IMR-90 (cell line): ENCODE results near the gene KRT33A. TPM values are rescaled to one million over a fixed set of nuclear protein-coding genes. Genes with fewer than 3 reads are reported as not detected.

Source experiments
- ATAC-seq: fragments of 200-7000 bp; cut with Tn5 transposase; 2 replicates; pipeline ENCODE4 v1.9.1; 2020; ENCODE audit warnings: low read depth, mild to moderate bottlenecking, moderate library complexity
- BruUV-seq: library from RNA; stranded (reverse); fragments of 400-500 nt; replicated peaks from 2 replicates; lab custom pipeline; 2021; lab: Mats Ljungman, UMichigan
- CTCF ChIA-PET: fragments of 300-600 bp; formaldehyde crosslinking; extraction: SDS; loops from one replicate; lab custom pipeline; 2021; ENCODE audit warnings: antibody characterized with exemption; lab: Yijun Ruan, JAX
- POLR2A ChIA-PET: fragments of 300-600 bp; sonication (Branson Sonifier 250); formaldehyde crosslinking; loops from one replicate; lab custom pipeline; 2022; ENCODE audit warnings: antibody characterized with exemption; ENCODE audit not compliant: unreplicated experiment; lab: Charles Lee
- DNase-seq: peaks from one replicate; pipeline ENCODE4 v3.0.0; 2013
- H2AFZ ChIP-seq: replicated peaks from 2 replicates; pipeline ENCODE3; 2013; ENCODE audit warnings: low read length, mild to moderate bottlenecking; ENCODE audit not compliant: poor library complexity
- H2AK5ac ChIP-seq: 2 replicates; pipeline ENCODE4 v1.6.1; 2013; ENCODE audit warnings: low read depth, low read length, inconsistent platforms
- H2AK9ac ChIP-seq: replicated peaks from 2 replicates; pipeline ENCODE3; 2013; ENCODE audit warnings: mild to moderate bottlenecking, low read depth, low read length, moderate library complexity; ENCODE audit not compliant: poor library complexity
- H2BK120ac ChIP-seq: 2 replicates; pipeline ENCODE4 v1.6.1; 2013; ENCODE audit warnings: low read depth, low read length, inconsistent platforms
- H2BK15ac ChIP-seq: 3 replicates; pipeline ENCODE4 v1.6.1; 2013; ENCODE audit warnings: low read depth, low read length, inconsistent platforms
- H2BK20ac ChIP-seq: 2 replicates; pipeline ENCODE4 v1.6.1; 2013; ENCODE audit warnings: low read depth, mild to moderate bottlenecking, inconsistent platforms, low read length, moderate library complexity
- H2BK5ac ChIP-seq: 2 replicates; pipeline ENCODE4 v1.6.1; 2013; ENCODE audit warnings: mild to moderate bottlenecking, low read depth, low read length, inconsistent platforms; ENCODE audit not compliant: poor library complexity, severe bottlenecking
- H3K14ac ChIP-seq: replicated peaks from 2 replicates; pipeline ENCODE4 v1.6.1; 2013; ENCODE audit warnings: low read depth, low read length, inconsistent platforms
- H3K18ac ChIP-seq: 2 replicates; pipeline ENCODE4 v1.6.1; 2013; ENCODE audit warnings: low read depth, low read length, control low read depth
- H3K23ac ChIP-seq: 2 replicates; pipeline ENCODE4 v1.6.1; 2013; ENCODE audit warnings: low read depth, low read length, inconsistent platforms
- H3K27ac ChIP-seq: 2 replicates; pipeline ENCODE4 v1.5.1; 2013; ENCODE audit warnings: mild to moderate bottlenecking, control low read depth, low read length; ENCODE audit not compliant: insufficient read depth
- H3K27me3 ChIP-seq: 2 replicates; pipeline ENCODE4 v1.6.1; 2013; ENCODE audit warnings: low read length; ENCODE audit not compliant: control insufficient read depth, insufficient read depth
- H3K36me3 ChIP-seq: 2 replicates; pipeline ENCODE4 v1.6.1; 2013; ENCODE audit warnings: low read length, mixed read lengths; ENCODE audit not compliant: control insufficient read depth, insufficient read depth
- H3K4ac ChIP-seq: 2 replicates; pipeline ENCODE4 v1.6.1; 2013; ENCODE audit warnings: low read depth, low read length, inconsistent platforms
- H3K4me1 ChIP-seq: 2 replicates; pipeline ENCODE4 v1.6.1; 2013; ENCODE audit warnings: low read length, mixed read lengths; ENCODE audit not compliant: control insufficient read depth, insufficient read depth
- H3K4me2 ChIP-seq: 2 replicates; pipeline ENCODE4 v1.6.1; 2013; ENCODE audit warnings: low read depth, mild to moderate bottlenecking, control low read depth, low read length, moderate library complexity
- H3K4me3 ChIP-seq: 2 replicates; pipeline ENCODE4 v1.5.1; 2013; ENCODE audit warnings: low read depth, mild to moderate bottlenecking, control low read depth, low read length, moderate library complexity; ENCODE audit not compliant: insufficient read depth
- H3K56ac ChIP-seq: 2 replicates; pipeline ENCODE4 v1.6.1; 2013; ENCODE audit warnings: low read length, inconsistent platforms; ENCODE audit not compliant: insufficient read depth; ENCODE audit errors: extremely low read depth
- H3K79me1 ChIP-seq, 2 experiments: 2 replicates each; pipeline ENCODE4 v1.6.1; 2013; ENCODE audit warnings: low read length in 2 of 2, inconsistent platforms in 1 of 2, low read depth in 1 of 2
- H3K9ac ChIP-seq: 2 replicates; pipeline ENCODE4 v1.6.1; 2013; ENCODE audit warnings: low read depth, low read length, control low read depth
- H3K9me1 ChIP-seq: 2 replicates; pipeline ENCODE4 v1.6.1; 2013; ENCODE audit warnings: low read length, inconsistent platforms; ENCODE audit not compliant: insufficient read depth
- H3K9me3 ChIP-seq: 2 replicates; pipeline ENCODE4 v1.6.1; 2013; ENCODE audit warnings: low read length; ENCODE audit not compliant: control insufficient read depth, insufficient read depth
- H4K20me1 ChIP-seq: 2 replicates; pipeline ENCODE4 v1.6.1; 2013; ENCODE audit warnings: low read length, inconsistent platforms; ENCODE audit not compliant: insufficient read depth
- H4K5ac ChIP-seq: 2 replicates; pipeline ENCODE4 v1.6.1; 2013; ENCODE audit warnings: mild to moderate bottlenecking, low read depth, low read length, control low read depth
- H4K8ac ChIP-seq, 2 experiments: 2 replicates each; pipeline ENCODE4 v1.6.1; 2013; ENCODE audit warnings: low read depth in 2 of 2, low read length in 2 of 2, control low read depth in 1 of 2, inconsistent platforms in 1 of 2
- H4K91ac ChIP-seq: 2 replicates; pipeline ENCODE4 v1.6.1; 2013; ENCODE audit warnings: low read depth, low read length, inconsistent platforms; ENCODE audit not compliant: insufficient read depth
- RFX5 ChIP-seq: IDR thresholded peaks from 2 replicates; pipeline ENCODE4 v1.8.0; 2012; ENCODE audit warnings: low read depth, mild to moderate bottlenecking, low read length, moderate library complexity
- WGBS, 2 experiments: methylation state at CpG; one replicate each; pipeline versions ENCODE4 v1.1.5 to v1.1.7; 2013; ENCODE audit warnings: missing lambda C conversion rate in 2 of 2; ENCODE audit not compliant: insufficient read length in 1 of 2; ENCODE audit errors: extremely low coverage in 2 of 2; 5-methylcytosine and 5-hydroxymethylcytosine counted together
- dilution Hi-C: fragments of 300-500 bp; cut with HindIII; formaldehyde crosslinking; loops from one replicate; pipeline ENCODE4 v1.14.3; 2018; ENCODE audit warnings: low sequenced_read_pairs; ENCODE audit not compliant: unreplicated experiment
- in situ Hi-C: fragments of 300-500 bp; cut with MboI; formaldehyde crosslinking; loops from 3 replicates; pipeline ENCODE4 v1.14.3; 2019; ENCODE audit warnings: low sequenced_read_pairs, inconsistent platforms, mixed read lengths
- intact Hi-C: fragments of 100-400 bp; cut with micrococcal nuclease; formaldehyde crosslinking; loops from 2 replicates; pipeline ENCODE4 v1.10.0; 2022
- polyA plus RNA-seq, 3 experiments: library from polyadenylated mRNA; depleted of rRNA; stranded (reverse); fragments of >200 nt; gene quantifications; 2 replicates each; pipeline ENCODE4 v1.2.3, GENCODE V29; 2012; ENCODE audit warnings: low replicate concordance in 1 of 3
- total RNA-seq: library from RNA; depleted of rRNA; stranded (reverse); fragments of >200 nt; gene quantifications from 2 replicates; pipeline ENCODE4 v1.2.3, GENCODE V29; 2012
- TF ChIP-seq, protein P1 (sequence below): fragments of 150-350 bp; IDR thresholded peaks from 2 replicates; pipeline ENCODE4 v1.6.1; 2016; ENCODE audit warnings: low read depth, mild to moderate bottlenecking, low read length, moderate library complexity, borderline replicate concordance

The KRT33A gene
- total and polyA plus RNA-seq, 2 of the 4 experiments (the other 2 are of a cell fraction), result not detected

DNA sequence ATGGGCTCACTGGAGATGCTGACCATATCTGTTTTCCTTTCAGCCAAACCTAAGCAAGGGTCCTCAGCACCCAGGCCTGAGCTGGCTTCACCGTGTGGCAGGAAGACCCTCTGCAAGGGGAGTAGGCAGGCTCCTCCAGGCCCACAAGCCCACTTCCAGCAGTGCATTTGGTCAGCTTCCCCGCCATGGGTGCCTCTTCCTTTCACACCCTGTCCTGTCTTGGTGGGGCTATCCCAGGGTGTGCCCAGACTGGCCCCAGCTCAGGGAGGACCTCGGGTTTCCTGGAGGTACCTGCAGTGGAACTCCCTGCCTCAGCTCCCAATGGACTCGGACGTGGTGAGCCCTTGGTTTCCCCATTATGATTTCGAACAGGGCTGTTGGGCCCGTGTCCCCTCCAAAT is 22.4 kb downstream of the KRT33A start:
- no peak overlapping the region for H3K27ac ChIP-seq
- no peak overlapping the region for H3K14ac ChIP-seq
- H2BK5ac ChIP-seq, result no peak overlapping the region
- no peaks in the 10 kb centered on the region for H3K9me3 ChIP-seq
- 93% methylated on average over 3 of the region's 7 CpGs; no CpG with 5 or more reads in 1 of the 2 experiments for WGBS, 2 experiments
- no peak overlapping the region for H3K4me2 ChIP-seq
- peak overlapping the region; percentile 11 for H2BK20ac ChIP-seq
- H3K4ac ChIP-seq, result peak overlapping the region; percentile 52
- intact Hi-C loops (loop anchor here (2.0 kb wide), 2 partner anchors 169 to 221 kb away; no protein-coding TSS in a partner anchor), dilution Hi-C loops (no loop called here), in situ Hi-C loops (no loop called here)
- H3K9me1 ChIP-seq, result peaks cover 3% of the 10 kb centered on the region; the same call in 1 of the 2 replicates
- no peak overlapping the region; the same call in 1 of the 2 replicates for H4K5ac ChIP-seq
- H4K91ac ChIP-seq, result peak overlapping the region; percentile 63
- DNase-seq (no peak), ATAC-seq (no peak)
- TF ChIP-seq RFX5, result no peak
- TF ChIP-seq, protein P1, sequence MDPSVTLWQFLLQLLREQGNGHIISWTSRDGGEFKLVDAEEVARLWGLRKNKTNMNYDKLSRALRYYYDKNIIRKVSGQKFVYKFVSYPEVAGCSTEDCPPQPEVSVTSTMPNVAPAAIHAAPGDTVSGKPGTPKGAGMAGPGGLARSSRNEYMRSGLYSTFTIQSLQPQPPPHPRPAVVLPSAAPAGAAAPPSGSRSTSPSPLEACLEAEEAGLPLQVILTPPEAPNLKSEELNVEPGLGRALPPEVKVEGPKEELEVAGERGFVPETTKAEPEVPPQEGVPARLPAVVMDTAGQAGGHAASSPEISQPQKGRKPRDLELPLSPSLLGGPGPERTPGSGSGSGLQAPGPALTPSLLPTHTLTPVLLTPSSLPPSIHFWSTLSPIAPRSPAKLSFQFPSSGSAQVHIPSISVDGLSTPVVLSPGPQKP, result no peak
- H2BK15ac ChIP-seq, result 0 out of 3 replicates have a peak overlapping the region, but pooled peaks have one; percentile 35
- no peaks in the 10 kb centered on the region for H3K79me1 ChIP-seq
- H3K4me1 ChIP-seq, result no peaks in the 10 kb centered on the region
- no TSS peak for BruUV-seq
- peak overlapping the region; percentile 88 for H2BK120ac ChIP-seq
- H4K20me1 ChIP-seq, result no peaks in the 10 kb centered on the region
- peak overlapping the region; percentile 84 for H2AK5ac ChIP-seq
- H3K27me3 ChIP-seq, result no peaks in the 10 kb centered on the region
- no peak overlapping the region for H3K9ac ChIP-seq
- no peak overlapping the region for H3K18ac ChIP-seq
- H3K4me3 ChIP-seq, result no peak overlapping the region
- peak overlapping the region; percentile 37 for H2AFZ ChIP-seq
- H3K23ac ChIP-seq, result no peak overlapping the region
- peak overlapping the region; percentile 1 to 29; a peak in 2 of 4 replicates for H4K8ac ChIP-seq
- CTCF ChIA-PET, result interaction anchor here (0.6 to 1.3 kb wide), 2 partner anchors 377 to 419 kb away, joined by 3 to 4 read pairs; no protein-coding TSS in a partner anchor
- no peak overlapping the region for H3K56ac ChIP-seq
- POLR2A ChIA-PET, result no interaction called here
- H2AK9ac ChIP-seq, result peak overlapping the region; percentile 51
- no peaks in the 10 kb centered on the region for H3K36me3 ChIP-seq
